Neural cell (in vitro differentiated cells): ENCODE data around the gene UVRAG. TPM values are rescaled to one million over a fixed set of nuclear protein-coding genes. Genes with fewer than 3 reads are reported as not detected.

Source experiments
- H2AFZ ChIP-seq: fragments of 200-600, 300-800 bp; sonication (generic), shearing (Covaris generic); 2 replicates; pipeline ENCODE4 v1.6.0; 2014; ENCODE audit warnings: low read depth, mild to moderate bottlenecking, antibody characterized with exemption, low read length, moderate library complexity
- H3F3A ChIP-seq: fragments of 200-600 bp; shearing (Covaris generic); 2 replicates; pipeline ENCODE4 v1.6.1; 2016; ENCODE audit warnings: mild to moderate bottlenecking, moderate library complexity, mixed read lengths, antibody characterized with exemption, low read length; ENCODE audit not compliant: insufficient read depth, poor library complexity, severe bottlenecking
- H3K27ac ChIP-seq: fragments of 200-600, 300-800 bp; sonication (generic), shearing (Covaris generic); 2 replicates; pipeline ENCODE4 v1.5.1; 2014; ENCODE audit warnings: mild to moderate bottlenecking, low read length, moderate library complexity
- H3K27me3 ChIP-seq: fragments of 300-800, 200-600 bp; sonication (generic), shearing (Covaris generic); 2 replicates; pipeline ENCODE4 v1.6.0; 2014; ENCODE audit warnings: mild to moderate bottlenecking, low read depth, low read length, moderate library complexity; ENCODE audit not compliant: insufficient read depth
- H3K36me3 ChIP-seq: fragments of 300-800, 200-600 bp; sonication (generic), shearing (Covaris generic); 2 replicates; pipeline ENCODE4 v1.5.1; 2014; ENCODE audit warnings: mild to moderate bottlenecking, antibody characterized with exemption, low read length, moderate library complexity; ENCODE audit not compliant: insufficient read depth
- H3K4me2 ChIP-seq: fragments of 300-800, 200-600 bp; sonication (generic), shearing (Covaris generic); 2 replicates; pipeline ENCODE4 v1.6.0; 2014; ENCODE audit warnings: mild to moderate bottlenecking, low read length
- H3K4me3 ChIP-seq: fragments of 300-800, 200-600 bp; sonication (generic), shearing (Covaris generic); 2 replicates; pipeline ENCODE4 v1.5.1; 2014; ENCODE audit warnings: mild to moderate bottlenecking, low read length, moderate library complexity
- H3K79me2 ChIP-seq: fragments of 200-600 bp; shearing (Covaris generic); replicated peaks from 2 replicates; pipeline ENCODE4 v1.6.0; 2014; ENCODE audit warnings: mild to moderate bottlenecking, low read length, moderate library complexity; ENCODE audit not compliant: insufficient read depth
- H3K9ac ChIP-seq: fragments of 300-800, 200-600 bp; sonication (generic), shearing (Covaris generic); 2 replicates; pipeline ENCODE4 v1.6.1; 2016; ENCODE audit warnings: mild to moderate bottlenecking, low read length, mixed read lengths
- H3K9me2 ChIP-seq: fragments of 200-600 bp; shearing (Covaris generic); 2 replicates; pipeline ENCODE4 v1.6.1; 2016; ENCODE audit warnings: mild to moderate bottlenecking, low read length, mixed read lengths; ENCODE audit not compliant: insufficient read depth
- H3K9me3 ChIP-seq: fragments of 200-600, 300-800 bp; sonication (generic), shearing (Covaris generic); 2 replicates; pipeline ENCODE4 v1.6.1; 2016; ENCODE audit warnings: mild to moderate bottlenecking, mixed run types, low read length, moderate library complexity, mixed read lengths
- H4K20me1 ChIP-seq: fragments of 200-600 bp; shearing (Covaris generic); 2 replicates; pipeline ENCODE4 v1.6.1; 2016; ENCODE audit warnings: mild to moderate bottlenecking, mixed run types; ENCODE audit not compliant: insufficient read depth
- EP300 ChIP-seq: fragments of 450-650 bp; conservative IDR thresholded peaks from 2 replicates; pipeline ENCODE4 v1.6.1; 2014; ENCODE audit warnings: antibody characterized with exemption, mild to moderate bottlenecking, moderate library complexity; ENCODE audit not compliant: poor library complexity, severe bottlenecking
- MXI1 ChIP-seq: fragments of 450-650 bp; conservative IDR thresholded peaks from 2 replicates; pipeline ENCODE4 v1.6.1; 2014; ENCODE audit warnings: antibody characterized with exemption, mild to moderate bottlenecking; ENCODE audit not compliant: poor library complexity, severe bottlenecking
- POLR2AphosphoS5 ChIP-seq: IDR thresholded peaks from 2 replicates; pipeline ENCODE4 v1.6.1; 2012
- RAD21 ChIP-seq: fragments of 450-650 bp; conservative IDR thresholded peaks from 2 replicates; pipeline ENCODE4 v1.6.1; 2014; ENCODE audit warnings: antibody characterized with exemption, mild to moderate bottlenecking, moderate library complexity
- SMC3 ChIP-seq: fragments of 450-650 bp; conservative IDR thresholded peaks from 2 replicates; pipeline ENCODE4 v1.6.1; 2014; ENCODE audit warnings: antibody characterized with exemption, mild to moderate bottlenecking, moderate library complexity; ENCODE audit not compliant: poor library complexity
- TAF1 ChIP-seq: IDR thresholded peaks from 2 replicates; pipeline ENCODE4 v1.6.1; 2012; ENCODE audit warnings: low read depth
- polyA plus RNA-seq: library from polyadenylated mRNA; depleted of rRNA; stranded (reverse); fragments of >200 nt; gene quantifications from 2 replicates; pipeline ENCODE4 v1.2.3, GENCODE V29; 2014
- TF ChIP-seq, protein P1 (sequence below): IDR thresholded peaks from 2 replicates; pipeline ENCODE4 v1.6.1; 2012; ENCODE audit warnings: borderline replicate concordance

UVRAG gene
- polyA plus RNA-seq, 1 donor from 2014 or later, result 31.6 TPM

DNA sequence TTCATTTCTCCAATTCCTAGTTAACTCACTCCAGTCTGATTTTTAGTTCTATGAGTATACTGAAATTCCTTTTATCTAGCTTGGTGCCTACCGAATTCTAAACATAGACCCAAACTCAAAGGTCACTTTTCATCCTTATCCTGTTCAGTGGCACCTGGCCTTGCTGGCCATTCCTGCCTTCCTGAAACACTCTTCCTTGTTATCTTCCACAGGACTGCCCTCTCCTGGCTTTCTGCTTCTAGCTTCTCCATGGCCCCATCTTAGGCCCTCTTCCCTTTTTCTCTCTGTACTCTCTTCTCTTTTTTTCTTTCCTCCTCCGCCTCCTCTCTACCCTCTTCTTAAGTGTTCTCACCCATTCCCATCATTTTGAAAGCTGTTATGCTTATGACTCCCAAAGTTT lies 304.0 kb downstream of the UVRAG start:
- TF ChIP-seq TAF1 (no peak), POLR2AphosphoS5 (no peak)
- TF ChIP-seq, protein P1, sequence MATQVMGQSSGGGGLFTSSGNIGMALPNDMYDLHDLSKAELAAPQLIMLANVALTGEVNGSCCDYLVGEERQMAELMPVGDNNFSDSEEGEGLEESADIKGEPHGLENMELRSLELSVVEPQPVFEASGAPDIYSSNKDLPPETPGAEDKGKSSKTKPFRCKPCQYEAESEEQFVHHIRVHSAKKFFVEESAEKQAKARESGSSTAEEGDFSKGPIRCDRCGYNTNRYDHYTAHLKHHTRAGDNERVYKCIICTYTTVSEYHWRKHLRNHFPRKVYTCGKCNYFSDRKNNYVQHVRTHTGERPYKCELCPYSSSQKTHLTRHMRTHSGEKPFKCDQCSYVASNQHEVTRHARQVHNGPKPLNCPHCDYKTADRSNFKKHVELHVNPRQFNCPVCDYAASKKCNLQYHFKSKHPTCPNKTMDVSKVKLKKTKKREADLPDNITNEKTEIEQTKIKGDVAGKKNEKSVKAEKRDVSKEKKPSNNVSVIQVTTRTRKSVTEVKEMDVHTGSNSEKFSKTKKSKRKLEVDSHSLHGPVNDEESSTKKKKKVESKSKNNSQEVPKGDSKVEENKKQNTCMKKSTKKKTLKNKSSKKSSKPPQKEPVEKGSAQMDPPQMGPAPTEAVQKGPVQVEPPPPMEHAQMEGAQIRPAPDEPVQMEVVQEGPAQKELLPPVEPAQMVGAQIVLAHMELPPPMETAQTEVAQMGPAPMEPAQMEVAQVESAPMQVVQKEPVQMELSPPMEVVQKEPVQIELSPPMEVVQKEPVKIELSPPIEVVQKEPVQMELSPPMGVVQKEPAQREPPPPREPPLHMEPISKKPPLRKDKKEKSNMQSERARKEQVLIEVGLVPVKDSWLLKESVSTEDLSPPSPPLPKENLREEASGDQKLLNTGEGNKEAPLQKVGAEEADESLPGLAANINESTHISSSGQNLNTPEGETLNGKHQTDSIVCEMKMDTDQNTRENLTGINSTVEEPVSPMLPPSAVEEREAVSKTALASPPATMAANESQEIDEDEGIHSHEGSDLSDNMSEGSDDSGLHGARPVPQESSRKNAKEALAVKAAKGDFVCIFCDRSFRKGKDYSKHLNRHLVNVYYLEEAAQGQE, result no peak
- H3F3A ChIP-seq, result no peaks in the 10 kb centered on the region
- H4K20me1 ChIP-seq, result no peaks in the 10 kb centered on the region
- H3K9me3 ChIP-seq, result no peaks in the 10 kb centered on the region
- H3K79me2 ChIP-seq, result no peaks in the 10 kb centered on the region
- H3K27me3 ChIP-seq, result no peaks in the 10 kb centered on the region
- no peak overlapping the region for H3K27ac ChIP-seq
- no peak overlapping the region for H2AFZ ChIP-seq
- peaks cover 5% of the 10 kb centered on the region for H3K36me3 ChIP-seq
- H3K4me3 ChIP-seq, result no peak overlapping the region
- H3K9me2 ChIP-seq, result no peaks in the 10 kb centered on the region
- H3K4me2 ChIP-seq, result no peak overlapping the region
- H3K9ac ChIP-seq, result no peak overlapping the region

DNA sequence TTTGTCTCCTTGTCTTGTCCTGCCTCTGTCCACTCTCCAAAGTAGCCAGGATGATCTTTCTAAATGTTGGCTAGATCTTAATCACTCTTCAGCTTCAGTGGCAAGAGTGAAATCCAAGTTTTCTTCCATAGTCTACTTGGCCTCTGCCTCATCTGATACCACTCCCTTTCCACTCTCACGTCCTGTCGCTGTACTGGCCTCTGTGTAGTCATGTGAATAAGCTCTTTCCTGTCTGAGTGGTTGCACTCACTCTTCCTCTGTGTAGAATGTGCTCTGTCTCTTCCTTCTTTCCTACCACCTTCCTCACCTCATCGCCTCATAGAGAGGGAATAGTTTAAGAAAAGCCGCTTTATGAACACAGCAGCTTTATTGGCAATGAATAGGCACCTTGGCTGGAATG lies 304.8 kb downstream of the UVRAG start:
- Histone ChIP-seq H3K9ac (no peak overlapping the region), H3K4me3 (no peak overlapping the region), H3K27ac (no peak overlapping the region), H4K20me1 (no peaks in the 10 kb centered on the region), H3K9me2 (no peaks in the 10 kb centered on the region), H3K27me3 (no peaks in the 10 kb centered on the region), H3K79me2 (no peaks in the 10 kb centered on the region), H3F3A (no peaks in the 10 kb centered on the region), H3K9me3 (no peaks in the 10 kb centered on the region), H3K36me3 (peaks cover 5% of the 10 kb centered on the region), H3K4me2 (no peak overlapping the region), H2AFZ (no peak overlapping the region)
- TF ChIP-seq SMC3, result no peak
- no peak for TF ChIP-seq RAD21
- no peak for TF ChIP-seq MXI1
- no peak for TF ChIP-seq EP300

GRCh38 chr11:76120513-76121101 lies 305.6 kb downstream of the UVRAG start:
- Histone ChIP-seq H3K36me3 (peaks cover 5% of the 10 kb centered on the region), H3K27me3 (no peaks in the 10 kb centered on the region), H3F3A (no peaks in the 10 kb centered on the region), H3K27ac (peak overlapping the region; percentile 43), H3K9ac (peak overlapping the region; percentile 13), H3K4me2 (peak overlapping the region; percentile 50), H3K79me2 (no peaks in the 10 kb centered on the region), H3K9me3 (no peaks in the 10 kb centered on the region), H4K20me1 (no peaks in the 10 kb centered on the region), H2AFZ (no peak overlapping the region), H3K9me2 (no peaks in the 10 kb centered on the region), H3K4me3 (peak overlapping the region; percentile 54)
- no peak for TF ChIP-seq TAF1
- TF ChIP-seq POLR2AphosphoS5, result peak; percentile 16
- TF ChIP-seq RAD21, result no peak
- TF ChIP-seq, protein P1, result no peak
- no peak for TF ChIP-seq EP300
- no peak for TF ChIP-seq MXI1
